Large intestine (tissue), 12 donors: Measurements from ENCODE around the gene ZNHIT3. TPM values are rescaled to one million over a fixed set of nuclear protein-coding genes. Genes with fewer than 3 reads are reported as not detected.
"Not testable (repeated sequence)": the region's sequence is repeated elsewhere in the genome, so short reads cannot be mapped to it uniquely, and the experiment has no call there.

Experiments
- DNase-seq, 2 donors: peaks; one replicate each; pipeline versions ENCODE4 v3.0.0 to v3.0.0-alpha.2; 2013
- H3K27ac ChIP-seq: one replicate; pipeline ENCODE4 v1.5.1; 2013; ENCODE audit warnings: low read length
- H3K27me3 ChIP-seq: 2 replicates; pipeline ENCODE4 v1.6.1; 2013; ENCODE audit warnings: low read length; ENCODE audit not compliant: control insufficient read depth, insufficient read depth
- H3K36me3 ChIP-seq: 2 replicates; pipeline ENCODE4 v1.6.1; 2013; ENCODE audit warnings: low read length; ENCODE audit not compliant: control insufficient read depth, insufficient read depth
- H3K4me1 ChIP-seq: one replicate; pipeline ENCODE4 v1.6.1; 2013; ENCODE audit warnings: low read length; ENCODE audit not compliant: control insufficient read depth, insufficient read depth
- H3K4me3 ChIP-seq: one replicate; pipeline ENCODE4 v1.5.1; 2013; ENCODE audit warnings: low read length
- H3K9me3 ChIP-seq: one replicate; pipeline ENCODE4 v1.6.1; 2013; ENCODE audit warnings: mild to moderate bottlenecking, low read depth, low read length, moderate library complexity; ENCODE audit not compliant: control insufficient read depth
- WGBS: methylation state at CpG from one replicate; pipeline ENCODE4 v1.1.5; 2013; ENCODE audit warnings: low lambda C conversion rate; ENCODE audit not compliant: insufficient coverage; 5-methylcytosine and 5-hydroxymethylcytosine counted together
- long read RNA-seq, 11 donors: transcript quantifications; one replicate each; lab custom pipeline, GENCODE V29; 2026
- polyA plus RNA-seq: library from polyadenylated mRNA; unstranded; fragments of 120-200 nt; gene quantifications from one replicate; pipeline ENCODE4 v1.2.1, GENCODE V29; 2013

Gene ZNHIT3
- polyA plus RNA-seq, result 50.7 TPM
- long read RNA-seq, donor 1, transcript ZNHIT3-204 (5 exons, 951 nt), result major isoform, 14 of 16 reads
- long read RNA-seq, donor 1, partial matches to known transcripts, result 0 of 16 reads
- long read RNA-seq, donor 1, other reads (novel, unspliced or antisense), result 0 of 16 reads
- long read RNA-seq, donor 2, transcript ZNHIT3-204 (5 exons, 951 nt), result major isoform, 41 of 62 reads
- long read RNA-seq, donor 2, partial matches to known transcripts, result 17 of 62 reads
- long read RNA-seq, donor 2, other reads (novel, unspliced or antisense), result 0 of 62 reads
- long read RNA-seq, donor 3, result 0 reads
- long read RNA-seq, donor 4, partial matches to known transcripts, result 0 of 5 reads
- long read RNA-seq, donor 4, other reads (novel, unspliced or antisense), result 0 of 5 reads
- long read RNA-seq, donor 5, transcript ZNHIT3-204 (5 exons, 951 nt), result major isoform, 14 of 17 reads
- long read RNA-seq, donor 5, partial matches to known transcripts, result 0 of 17 reads
- long read RNA-seq, donor 5, other reads (novel, unspliced or antisense), result 0 of 17 reads
- long read RNA-seq, donor 6, full-length matches to known transcripts, result 34 of 34 reads
- long read RNA-seq, donor 6, partial matches to known transcripts, result 0 of 34 reads
- long read RNA-seq, donor 6, other reads (novel, unspliced or antisense), result 0 of 34 reads
- long read RNA-seq, donor 7, transcript ZNHIT3-204 (5 exons, 951 nt), result major isoform, 12 of 68 reads
- long read RNA-seq, donor 7, partial matches to known transcripts, result 54 of 68 reads
- long read RNA-seq, donor 7, other reads (novel, unspliced or antisense), result 0 of 68 reads
- long read RNA-seq, donor 8, full-length matches to known transcripts, result 53 of 195 reads
- long read RNA-seq, donor 8, partial matches to known transcripts, result 142 of 195 reads
- long read RNA-seq, donor 8, other reads (novel, unspliced or antisense), result 0 of 195 reads
- long read RNA-seq, donor 9, full-length matches to known transcripts, result 40 of 40 reads
- long read RNA-seq, donor 9, partial matches to known transcripts, result 0 of 40 reads
- long read RNA-seq, donor 9, other reads (novel, unspliced or antisense), result 0 of 40 reads
- long read RNA-seq, donor 10, full-length matches to known transcripts, result 41 of 173 reads
- long read RNA-seq, donor 10, partial matches to known transcripts, result 132 of 173 reads
- long read RNA-seq, donor 10, other reads (novel, unspliced or antisense), result 0 of 173 reads
- long read RNA-seq, donor 11, full-length matches to known transcripts, result 15 of 21 reads
- long read RNA-seq, donor 11, partial matches to known transcripts, result 6 of 21 reads
- long read RNA-seq, donor 11, other reads (novel, unspliced or antisense), result 0 of 21 reads

DNA sequence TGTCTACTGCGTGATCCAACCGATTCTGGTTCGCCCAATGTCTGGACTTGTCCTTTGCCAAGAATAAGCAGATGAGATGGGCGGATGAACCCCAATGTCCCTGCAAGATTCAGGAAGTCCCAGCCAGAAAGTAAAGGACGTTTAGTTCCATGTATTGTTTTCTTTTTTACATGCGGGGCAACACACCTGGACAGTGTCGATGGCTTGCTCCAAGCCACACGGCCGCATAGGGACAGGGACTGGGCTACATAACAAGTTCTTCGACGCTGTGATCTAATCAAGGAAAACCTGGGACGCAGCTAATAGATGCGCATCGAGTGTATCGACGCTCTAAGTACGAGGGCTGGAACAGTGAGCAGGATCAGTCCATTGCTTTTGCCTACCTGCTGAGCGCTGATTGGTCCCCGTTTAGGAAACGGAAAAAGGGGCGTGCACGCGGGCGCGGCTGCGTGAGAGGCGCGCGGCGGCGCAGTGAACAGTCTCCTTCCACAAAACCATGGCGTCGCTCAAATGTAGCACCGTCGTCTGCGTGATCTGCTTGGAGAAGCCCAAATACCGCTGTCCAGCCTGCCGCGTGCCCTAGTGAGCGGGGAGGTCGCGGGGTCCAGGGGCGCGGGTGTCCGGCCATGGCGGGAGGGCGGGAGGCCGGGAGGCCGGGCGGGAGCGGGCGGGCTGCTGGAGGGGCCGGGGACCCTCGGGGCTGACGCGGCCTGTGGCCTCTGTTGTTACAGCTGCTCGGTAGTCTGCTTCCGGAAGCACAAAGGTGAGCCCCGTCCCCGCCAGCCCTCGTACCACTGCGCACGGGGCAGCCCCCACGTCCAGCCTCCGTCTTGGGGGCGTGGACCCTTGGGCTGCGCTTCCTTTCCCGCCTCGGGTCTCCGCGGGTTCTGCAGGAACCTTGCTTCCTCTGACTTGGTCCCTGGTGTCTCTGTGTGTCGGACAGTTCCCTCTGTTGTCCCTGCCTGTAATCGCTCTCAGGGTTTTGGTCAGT, at the start of gene ZNHIT3:
Gene ZNHIT3, plus strand, starts transcription at position 478 of the 991 bp plus-strand sequence. Its CDS starts 19 bp downstream, at position 497.
- peak within 1 kb of the TSS; percentile 37 for H3K27ac ChIP-seq
- H3K4me1 ChIP-seq, result peaks cover 10% of the 10 kb centered on the region
- peaks cover 15% of the 10 kb centered on the region for H3K27me3 ChIP-seq
- no CpG with 5 or more reads among the region's 73 CpGs for WGBS
- peak; percentile 92 to 95 for DNase-seq
- H3K36me3 ChIP-seq, result peaks cover 4% of the 10 kb centered on the region
- H3K9me3 ChIP-seq, result peaks cover 4% of the 10 kb centered on the region
- H3K4me3 ChIP-seq, result peak within 1 kb of the TSS; percentile 88

DNA sequence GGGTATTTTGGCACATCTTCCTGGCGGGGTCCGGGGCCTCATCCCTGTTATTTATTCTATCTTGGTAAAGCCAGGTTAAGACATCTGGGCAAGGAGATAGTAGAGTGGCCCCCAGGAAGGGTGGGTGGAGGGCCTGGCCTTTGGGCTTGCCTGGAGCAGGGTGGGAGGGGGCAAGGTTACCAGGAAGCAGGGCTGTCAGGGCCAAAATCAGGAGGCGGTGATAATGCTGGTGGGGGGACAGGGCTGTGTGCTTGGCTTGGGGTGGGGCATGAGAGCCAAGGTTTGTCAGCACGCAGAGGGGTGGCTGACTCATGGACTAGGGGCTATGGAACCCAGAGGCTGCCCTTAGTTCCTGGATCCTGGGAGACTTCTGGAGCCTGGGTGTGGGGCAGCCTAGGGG, 44.7 kb upstream of the ZNHIT3 start:
- DNase-seq, H3K27me3 ChIP-seq, H3K27ac ChIP-seq, H3K4me3 ChIP-seq, H3K36me3 ChIP-seq, H3K9me3 ChIP-seq, H3K4me1 ChIP-seq: not testable (repeated sequence)
- no CpG with 5 or more reads among the region's 4 CpGs for WGBS

DNA sequence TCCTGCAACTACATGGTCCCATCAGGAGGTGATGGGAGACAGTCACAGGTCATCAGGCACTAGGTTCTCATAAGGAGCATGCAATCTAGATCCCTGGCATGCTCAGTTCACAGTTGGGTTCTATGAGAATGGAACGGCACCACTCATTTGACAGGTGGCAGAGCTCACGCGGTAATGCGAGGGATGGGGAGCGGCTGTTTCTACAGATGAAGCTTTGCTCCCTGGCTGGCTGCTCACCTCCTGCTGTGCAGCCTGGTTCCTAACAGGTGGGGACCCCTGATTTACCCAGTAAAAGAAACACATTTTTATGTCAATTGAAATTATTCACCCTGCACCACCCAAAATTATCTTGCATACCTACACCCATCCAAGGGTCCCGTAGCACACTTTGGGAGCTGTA, 42.7 kb upstream of the ZNHIT3 start:
- Histone ChIP-seq H3K9me3 (no peaks in the 10 kb centered on the region), H3K27ac (no peak overlapping the region), H3K27me3 (no peaks in the 10 kb centered on the region), H3K36me3 (no peaks in the 10 kb centered on the region), H3K4me3 (no peak overlapping the region), H3K4me1 (no peaks in the 10 kb centered on the region)
- no peak for DNase-seq
- no CpG with 5 or more reads among the region's 6 CpGs for WGBS

DNA sequence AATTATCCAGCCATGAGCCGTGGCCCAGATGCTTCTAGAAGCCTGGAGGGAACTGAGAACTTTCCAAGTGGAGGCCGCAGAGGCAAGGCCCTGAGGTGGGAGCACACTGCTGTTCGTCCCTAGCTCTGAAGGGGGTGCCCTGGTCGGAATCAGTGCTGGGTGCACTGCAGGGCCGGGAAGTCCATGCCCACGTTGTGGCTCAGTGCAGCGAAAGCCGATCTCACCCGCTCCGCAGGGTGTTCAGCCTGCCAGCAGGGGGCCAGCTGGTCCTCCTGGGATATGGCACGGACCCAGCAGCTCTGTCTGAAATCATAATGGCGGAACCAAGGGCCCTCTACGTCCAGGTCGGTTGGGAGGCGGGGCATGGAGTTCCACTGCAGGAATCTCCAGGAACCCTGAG, 36.5 kb upstream of the ZNHIT3 start:
- H3K9me3 ChIP-seq, H3K36me3 ChIP-seq, H3K4me3 ChIP-seq, H3K27me3 ChIP-seq, H3K27ac ChIP-seq, H3K4me1 ChIP-seq, DNase-seq: not testable (repeated sequence)
- WGBS, result no CpG with 5 or more reads among the region's 15 CpGs

DNA sequence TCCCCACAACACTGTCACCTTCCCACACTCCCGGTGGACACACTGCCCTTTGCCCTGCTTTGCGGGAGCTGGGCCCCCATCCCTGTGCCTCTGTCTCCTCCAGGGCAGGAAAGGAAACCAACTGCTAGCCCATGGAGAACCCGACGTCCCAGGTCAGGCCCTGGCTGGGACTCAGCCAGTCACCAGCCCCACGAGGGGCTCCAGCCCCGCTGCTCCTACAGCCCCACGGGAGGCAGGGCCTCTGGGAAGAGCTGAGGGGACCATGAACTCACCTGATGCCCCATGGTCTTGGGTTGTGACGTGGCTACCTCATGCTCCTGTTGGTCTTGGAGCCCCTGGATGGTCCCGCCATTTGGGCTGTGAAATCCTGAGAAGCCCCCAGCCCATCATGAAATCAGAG, 33.6 kb upstream of the ZNHIT3 start:
- H3K36me3 ChIP-seq, H3K4me3 ChIP-seq, DNase-seq, H3K9me3 ChIP-seq, H3K27me3 ChIP-seq, H3K27ac ChIP-seq, H3K4me1 ChIP-seq: not testable (repeated sequence)
- no CpG with 5 or more reads among the region's 9 CpGs for WGBS

DNA sequence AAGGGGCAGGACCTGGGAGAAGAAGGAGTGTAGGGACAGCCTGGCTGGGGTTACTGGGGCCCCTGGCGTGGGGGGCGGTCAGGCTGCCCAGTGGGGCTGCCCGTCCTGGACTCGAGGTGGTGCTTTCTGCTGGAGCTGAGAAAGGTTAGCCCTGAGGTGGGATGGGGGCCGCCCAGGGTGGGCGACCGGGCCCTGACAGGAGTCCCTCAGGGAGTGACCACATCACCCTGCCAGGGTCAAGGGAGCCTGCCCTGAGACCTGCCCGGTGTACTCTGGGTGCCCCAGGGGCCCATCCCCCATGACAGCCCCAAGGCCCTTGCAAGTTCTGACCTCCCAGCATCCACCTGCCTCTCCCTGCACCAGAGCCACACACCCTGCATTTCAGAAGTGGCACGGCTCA, 28.8 kb upstream of the ZNHIT3 start:
- not testable (repeated sequence) for DNase-seq, H3K4me3 ChIP-seq, H3K27ac ChIP-seq, H3K4me1 ChIP-seq, H3K27me3 ChIP-seq, H3K36me3 ChIP-seq, H3K9me3 ChIP-seq
- no CpG with 5 or more reads among the region's 9 CpGs for WGBS

DNA sequence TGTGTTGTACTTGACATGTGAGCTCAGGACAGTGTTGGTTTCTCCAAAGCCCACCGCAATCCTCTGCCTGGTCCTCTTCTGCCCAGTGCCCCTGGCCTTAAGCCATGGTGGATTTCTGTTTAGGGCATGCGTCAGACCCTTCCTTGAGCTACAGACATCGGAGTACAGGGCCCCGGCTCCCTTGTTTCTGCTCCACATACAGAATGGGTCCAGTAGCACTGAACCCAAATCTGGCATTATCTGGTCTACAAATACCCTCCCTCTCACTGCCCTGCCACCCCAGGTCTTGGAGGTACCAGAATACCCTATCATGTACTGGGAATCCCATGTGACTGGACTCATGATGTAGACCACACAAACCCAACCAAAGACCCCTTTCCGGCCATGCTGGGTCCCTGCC, 27.4 kb upstream of the ZNHIT3 start:
- Histone ChIP-seq H3K4me1 (no peaks in the 10 kb centered on the region), H3K27ac (no peak overlapping the region), H3K36me3 (no peaks in the 10 kb centered on the region), H3K4me3 (no peak overlapping the region), H3K9me3 (no peaks in the 10 kb centered on the region), H3K27me3 (peaks cover 16% of the 10 kb centered on the region)
- DNase-seq, result no peak
- WGBS, result no CpG with 5 or more reads among the region's 5 CpGs

DNA sequence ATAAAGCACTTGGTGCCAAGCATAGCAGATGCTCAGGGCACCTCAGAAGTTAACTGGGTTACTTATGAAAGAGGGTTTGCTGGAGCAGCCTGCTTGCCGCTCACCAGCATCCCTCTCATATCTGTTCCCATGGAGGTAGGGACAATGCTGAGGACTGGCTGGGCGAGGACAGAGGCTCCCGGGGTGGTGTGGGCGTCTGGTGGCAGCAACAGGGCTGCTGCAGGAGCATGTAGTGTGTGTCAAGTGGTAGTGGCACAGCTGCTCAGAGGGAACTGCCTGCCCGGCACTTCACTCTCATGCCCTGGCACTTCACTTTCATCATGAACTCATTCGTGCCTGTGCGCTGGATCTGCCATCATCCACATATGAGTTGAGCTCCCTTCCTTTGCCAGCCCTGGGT, 26.9 kb upstream of the ZNHIT3 start:
- Histone ChIP-seq H3K4me1 (no peaks in the 10 kb centered on the region), H3K4me3 (no peak overlapping the region), H3K9me3 (no peaks in the 10 kb centered on the region), H3K27me3 (peaks cover 20% of the 10 kb centered on the region), H3K27ac (no peak overlapping the region), H3K36me3 (no peaks in the 10 kb centered on the region)
- no peak for DNase-seq
- no CpG with 5 or more reads among the region's 7 CpGs for WGBS

DNA sequence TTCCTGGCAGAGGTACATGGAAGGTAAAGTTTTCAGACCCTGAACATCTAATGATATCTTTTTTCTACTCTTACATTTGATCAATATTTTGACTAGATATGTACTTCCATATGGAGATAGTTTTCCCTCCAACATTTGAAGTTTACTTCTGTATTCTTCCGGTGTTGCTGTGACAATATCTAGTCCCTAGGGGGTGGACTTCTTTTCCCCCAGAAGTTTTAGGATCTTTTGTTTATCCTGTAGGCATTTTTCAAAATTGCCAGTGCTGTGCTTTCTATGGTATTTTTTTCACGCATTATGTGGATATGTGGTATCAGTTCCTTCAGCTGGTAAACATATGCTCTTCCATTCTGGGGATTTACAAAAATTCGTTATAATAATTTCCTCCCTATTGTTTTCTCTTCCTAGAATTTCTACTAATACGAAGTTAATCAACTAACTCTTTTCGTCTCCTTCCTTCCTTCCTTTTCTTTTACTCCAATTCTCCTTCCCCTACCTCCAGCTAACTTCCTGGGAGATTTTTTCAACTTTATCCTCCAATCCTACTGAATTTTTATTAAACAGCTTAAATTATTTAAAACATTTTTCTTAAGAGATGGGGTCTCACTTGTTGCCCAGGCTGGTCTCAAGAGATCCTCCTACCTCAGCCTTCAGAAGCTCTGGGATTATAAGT, 26.1 kb upstream of the ZNHIT3 start:
- H3K27me3 ChIP-seq, result peaks cover 28% of the 10 kb centered on the region
- no peak overlapping the region for H3K27ac ChIP-seq
- no peak for DNase-seq
- 87% methylated on average over 5 of the region's 5 CpGs for WGBS
- H3K4me3 ChIP-seq, result no peak overlapping the region
- no peaks in the 10 kb centered on the region for H3K9me3 ChIP-seq
- H3K4me1 ChIP-seq, result no peaks in the 10 kb centered on the region
- H3K36me3 ChIP-seq, result no peaks in the 10 kb centered on the region
